GM18526 (cell line): ENCODE measurements around the gene STK11.

ENCODE experiments used
- POLR2A ChIP-seq: IDR thresholded peaks from 3 replicates; pipeline ENCODE4 v1.6.1; 2011; ENCODE audit not compliant: insufficient read length; ENCODE audit errors: extremely low read depth

The STK11 gene

DNA sequence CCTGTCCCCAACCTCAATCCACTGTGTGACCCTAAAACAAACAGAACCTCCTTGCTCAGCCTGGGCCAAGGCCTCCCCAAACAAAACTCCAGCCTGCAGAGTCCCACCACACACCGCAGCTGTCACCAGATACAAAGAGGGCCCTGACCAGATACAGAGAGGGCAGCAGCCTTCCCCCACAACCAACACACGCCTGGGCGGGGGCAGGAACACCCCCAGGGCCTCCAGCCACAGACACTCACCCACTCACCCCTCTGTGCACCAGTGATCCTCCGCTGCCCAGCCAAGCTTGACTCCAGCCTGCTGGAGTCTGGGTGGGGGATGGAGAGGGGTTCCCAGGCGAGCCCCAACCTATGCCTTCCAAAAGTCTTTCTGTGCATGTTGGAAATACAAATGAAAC lies 57.6 kb downstream of the STK11 start:
- TF ChIP-seq POLR2A = no peak

GRCh38 chr19:1264801-1265614 lies 59.4 kb downstream of the STK11 start:
- TF ChIP-seq POLR2A = no peak

DNA sequence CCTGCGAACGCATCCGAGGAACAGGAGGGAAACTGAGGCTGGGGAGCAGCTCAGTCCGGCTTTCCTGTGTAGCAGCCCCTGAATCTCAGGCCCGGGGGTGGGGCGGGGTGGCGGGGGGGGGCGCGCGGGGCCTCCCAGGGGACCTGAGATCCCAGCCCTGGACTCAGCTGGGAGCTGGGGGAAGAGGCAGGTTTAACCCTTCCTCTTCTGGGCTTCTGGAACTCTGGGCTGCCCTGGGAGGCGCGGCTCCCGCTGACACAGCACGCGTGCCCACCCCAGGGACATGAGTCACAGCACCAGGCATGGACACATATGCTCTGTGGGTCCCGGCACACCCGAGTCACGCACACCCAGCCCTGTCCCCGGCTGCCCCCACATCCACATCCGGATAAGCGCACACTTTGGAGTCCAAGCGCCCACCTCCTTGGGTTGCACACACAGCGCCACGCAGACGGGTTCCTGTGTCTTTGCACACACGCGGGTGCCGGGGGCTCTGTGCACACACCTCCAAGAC lies 60.1 kb downstream of the STK11 start:
- no peak for TF ChIP-seq POLR2A

GRCh38 chr19:1266129-1266915 lies 60.7 kb downstream of the STK11 start:
- no peak for TF ChIP-seq POLR2A

- TF ChIP-seq POLR2A = no peak
Measured at GRCh38 chr19:1266916-1267476, 61.4 kb downstream of the STK11 start.

GRCh38 chr19:1267477-1268225 lies 62.1 kb downstream of the STK11 start:
- no peak for TF ChIP-seq POLR2A

- no peak for TF ChIP-seq POLR2A
Measured at GRCh38 chr19:1268226-1269064, 62.9 kb downstream of the STK11 start.

GRCh38 chr19:1269065-1269477 lies 63.5 kb downstream of the STK11 start, which contains the start of gene CIRBP:
TSS of gene CIRBP (plus strand) at chr19:1269332. CDS start at chr19:1270934, 1,602 bp downstream.
- peak; percentile 100 for TF ChIP-seq POLR2A

GRCh38 chr19:1269478-1270212 lies 64.1 kb downstream of the STK11 start:
- TF ChIP-seq POLR2A = no peak

- TF ChIP-seq POLR2A = no peak
Measured at GRCh38 chr19:1270213-1270853, 64.8 kb downstream of the STK11 start.

GRCh38 chr19:1270854-1271527 lies 65.4 kb downstream of the STK11 start:
- TF ChIP-seq POLR2A = peak; percentile 23

GRCh38 chr19:1271528-1272422 lies 66.2 kb downstream of the STK11 start:
- TF ChIP-seq POLR2A = no peak
